Stimulated activated CD4-positive, alpha-beta T cell treated with anti-CD3 and anti-CD28 coated beads, Interleukin-12 subunit alpha, Interleukin-12 subunit beta, amount 100 ng/mL, for 24 hours (primary cell): ENCODE data around the gene BDH1.
A peak's percentile ranks its signal among the peaks of the same experiment; 100 is the strongest.
"Not testable (repeated sequence)": the region's sequence is repeated elsewhere in the genome, so short reads cannot be mapped to it uniquely, and the experiment has no call there.

ENCODE experiments used
- DNase-seq, 2 experiments: peaks; one replicate each; pipeline ENCODE4 v3.0.0-alpha.2; 2020; ENCODE audit warnings: low read depth in 2 of 2

Gene BDH1, protein sequence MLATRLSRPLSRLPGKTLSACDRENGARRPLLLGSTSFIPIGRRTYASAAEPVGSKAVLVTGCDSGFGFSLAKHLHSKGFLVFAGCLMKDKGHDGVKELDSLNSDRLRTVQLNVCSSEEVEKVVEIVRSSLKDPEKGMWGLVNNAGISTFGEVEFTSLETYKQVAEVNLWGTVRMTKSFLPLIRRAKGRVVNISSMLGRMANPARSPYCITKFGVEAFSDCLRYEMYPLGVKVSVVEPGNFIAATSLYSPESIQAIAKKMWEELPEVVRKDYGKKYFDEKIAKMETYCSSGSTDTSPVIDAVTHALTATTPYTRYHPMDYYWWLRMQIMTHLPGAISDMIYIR

DNA sequence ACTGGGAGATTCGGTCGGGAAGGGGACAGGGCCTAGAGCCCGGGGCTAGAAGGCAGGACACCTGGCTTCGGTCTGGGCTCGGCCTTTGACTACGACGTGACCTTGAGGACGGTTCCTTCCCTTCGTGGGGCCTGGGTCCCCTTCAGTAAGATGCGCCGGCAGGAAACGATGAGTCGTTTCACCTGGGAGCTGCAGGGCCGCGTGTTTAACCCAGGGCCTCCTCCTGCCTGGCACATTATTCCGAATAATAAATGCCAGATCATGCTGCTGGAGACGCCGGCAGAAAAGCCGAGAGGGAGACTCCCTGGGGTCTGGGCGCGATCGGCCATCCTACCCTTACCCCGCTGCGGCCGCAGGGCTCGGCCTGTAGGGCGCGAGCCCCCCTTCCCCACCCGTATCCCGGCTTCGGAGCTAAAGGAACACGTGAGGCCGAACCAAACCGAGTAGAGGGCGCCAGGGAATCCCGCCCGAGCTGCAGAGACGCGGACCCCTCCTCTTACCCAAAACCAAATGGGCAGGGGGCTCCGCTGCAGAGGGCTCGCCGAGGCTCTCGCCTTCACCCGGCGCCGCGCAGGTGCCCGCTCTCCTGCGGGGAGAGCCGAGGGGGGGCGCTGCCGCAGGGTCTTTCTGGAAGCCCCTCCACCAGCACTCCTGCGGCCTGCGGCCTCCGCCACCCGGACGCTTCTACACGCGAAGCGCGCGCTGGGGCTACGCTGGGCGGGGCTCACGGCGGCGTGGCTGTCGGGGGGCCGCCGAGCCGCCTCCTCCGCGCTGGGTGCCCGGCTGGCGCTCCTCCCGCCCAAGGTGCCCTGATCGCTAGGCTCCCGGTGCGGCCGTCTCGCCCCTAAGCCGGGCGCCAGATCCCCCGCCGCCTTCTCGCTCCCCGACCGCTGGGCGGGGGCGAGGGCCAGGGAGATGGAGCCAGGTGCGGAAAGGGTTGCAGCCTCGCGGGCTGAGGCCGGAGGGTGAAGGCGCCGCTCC, at the start of gene BDH1:
Gene BDH1, minus strand, starts transcription at position 688 of the 981 bp plus-strand sequence. CDS start 9,525 bp downstream, outside the sequence.
- peak; percentile 43 to 65 for DNase-seq

DNA sequence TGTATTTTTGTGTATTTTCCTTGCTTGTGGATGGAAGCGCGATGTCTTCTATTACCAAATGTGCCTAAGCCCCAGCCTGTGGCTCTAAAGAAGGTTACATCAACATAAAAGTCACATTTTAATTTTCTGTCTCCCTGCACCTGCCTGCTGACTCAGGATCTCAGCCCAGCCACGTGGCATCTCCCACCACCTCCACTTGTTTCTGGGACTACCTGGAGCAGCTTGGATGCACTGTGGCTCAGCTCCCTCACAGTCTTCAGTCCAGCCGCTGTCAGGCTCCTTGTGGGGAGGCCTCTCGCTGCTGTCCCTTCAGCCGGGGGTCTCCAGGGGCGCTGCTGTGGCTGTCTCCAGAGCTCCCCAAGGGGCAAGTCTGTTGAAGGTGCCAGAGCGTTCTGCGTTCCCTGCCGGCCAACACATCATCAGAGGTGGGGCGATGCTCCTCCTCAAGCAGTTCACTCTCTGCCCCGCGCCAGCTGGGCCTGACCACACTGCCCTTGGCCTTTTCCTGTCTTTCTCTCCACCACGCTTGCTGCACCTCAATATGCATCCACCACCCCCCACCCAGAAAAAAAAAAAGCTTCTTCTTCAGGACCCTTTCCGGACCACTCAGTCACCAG, 47.7 kb upstream of the BDH1 start:
- DNase-seq: no peak

DNA sequence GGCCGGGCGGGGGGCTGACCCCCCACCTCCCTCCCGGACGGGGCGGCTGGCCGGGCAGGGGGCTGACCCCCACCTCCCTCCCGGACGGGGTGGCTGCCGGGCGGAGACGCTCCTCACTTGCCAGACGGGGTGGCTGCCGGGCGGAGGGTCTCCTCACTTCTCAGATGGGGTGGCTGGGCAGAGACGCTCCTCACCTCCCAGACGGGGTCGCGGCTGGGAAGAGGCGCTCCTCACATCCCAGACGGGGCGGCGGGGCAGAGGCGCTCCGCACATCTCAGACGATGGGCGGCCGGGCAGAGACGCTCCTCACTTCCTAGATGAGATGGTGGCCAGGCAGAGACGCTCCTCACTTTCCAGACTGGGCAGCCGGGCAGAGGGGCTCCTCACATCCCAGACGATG, 46.6 kb upstream of the BDH1 start:
- DNase-seq: not testable (repeated sequence)

DNA sequence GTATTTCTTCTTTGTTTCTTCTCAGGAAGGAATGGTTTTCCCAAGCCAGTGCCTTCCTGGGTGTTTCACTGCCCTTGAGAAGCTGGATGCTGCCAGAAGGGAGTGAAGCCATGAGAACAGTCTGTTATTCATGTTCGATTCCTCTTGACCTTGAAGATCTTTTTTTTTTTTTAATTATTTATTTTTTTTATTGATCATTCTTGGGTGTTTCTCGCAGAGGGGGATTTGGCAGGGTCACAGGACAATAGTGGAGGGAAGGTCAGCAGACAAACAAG, 45.7 kb upstream of the BDH1 start:
- not testable (repeated sequence) for DNase-seq

DNA sequence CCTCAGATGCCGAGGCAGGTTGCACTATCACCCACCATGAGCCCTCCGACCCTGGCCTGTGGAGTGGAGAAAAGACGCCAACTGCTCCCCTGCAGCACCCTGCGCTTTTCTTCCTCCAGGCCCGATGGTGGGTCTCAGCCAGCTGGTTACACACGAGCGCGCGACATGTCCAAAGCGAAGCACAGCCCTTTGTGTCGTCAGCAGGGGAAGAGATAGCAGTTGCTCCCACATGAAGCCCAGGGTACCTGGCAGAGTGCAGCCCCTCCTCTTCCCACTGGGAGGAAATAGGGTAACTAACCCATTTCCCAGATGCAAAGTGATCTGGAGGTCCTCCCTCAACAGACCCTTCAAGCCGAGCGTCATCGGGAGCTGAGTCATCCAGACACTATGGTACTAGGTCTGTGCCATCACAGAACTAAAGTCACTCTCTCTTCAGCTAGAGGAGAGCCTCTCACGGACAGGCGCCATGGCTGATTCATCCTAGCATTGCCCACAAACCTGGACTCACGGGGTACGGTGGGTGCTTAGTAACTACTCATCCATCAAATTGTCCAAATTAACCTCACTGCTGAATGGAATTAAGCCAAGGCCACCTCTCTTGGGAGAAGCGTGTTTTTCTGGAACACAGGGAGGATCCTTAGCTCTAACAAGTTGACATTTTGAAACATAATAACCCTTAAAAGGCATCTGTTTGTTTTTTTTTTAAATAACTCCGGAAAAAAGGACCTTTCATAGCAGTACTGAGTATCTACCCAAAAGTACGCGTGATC, 45.2 kb upstream of the BDH1 start:
- DNase-seq: no peak

DNA sequence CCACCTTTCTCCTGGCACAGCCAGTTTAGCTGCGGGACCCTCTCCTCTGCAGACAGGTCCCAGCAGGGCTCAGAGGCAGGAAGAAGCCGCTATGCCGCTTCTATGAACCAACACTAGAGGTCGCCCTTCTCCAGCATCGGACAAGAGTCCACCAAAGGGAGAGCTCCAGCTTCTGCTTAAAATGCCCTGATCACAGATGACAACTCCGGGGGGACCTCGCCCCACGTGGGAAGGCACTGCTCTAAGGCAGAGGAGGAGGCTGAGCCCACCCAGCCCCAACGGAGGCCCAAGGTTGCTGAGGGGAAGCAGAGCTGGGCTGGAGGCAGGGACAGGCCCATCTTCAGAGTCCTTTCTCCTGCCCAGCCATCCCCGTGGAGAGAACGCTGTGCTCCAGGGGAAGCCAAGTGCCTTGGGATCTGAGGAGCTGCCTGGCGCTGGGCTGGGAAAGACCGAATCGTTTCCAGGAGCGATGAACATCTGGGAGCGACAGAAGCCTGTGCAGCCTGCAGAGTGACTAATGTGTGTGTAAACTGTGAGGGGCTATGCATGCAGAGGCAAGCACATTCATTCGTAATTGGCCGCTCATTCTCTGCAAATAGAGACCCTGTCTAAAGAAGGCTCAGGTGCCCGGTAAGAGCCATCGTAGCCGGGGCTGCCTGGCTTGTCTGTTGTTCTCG, 43.5 kb upstream of the BDH1 start:
- peak; percentile 52 to 69 for DNase-seq

DNA sequence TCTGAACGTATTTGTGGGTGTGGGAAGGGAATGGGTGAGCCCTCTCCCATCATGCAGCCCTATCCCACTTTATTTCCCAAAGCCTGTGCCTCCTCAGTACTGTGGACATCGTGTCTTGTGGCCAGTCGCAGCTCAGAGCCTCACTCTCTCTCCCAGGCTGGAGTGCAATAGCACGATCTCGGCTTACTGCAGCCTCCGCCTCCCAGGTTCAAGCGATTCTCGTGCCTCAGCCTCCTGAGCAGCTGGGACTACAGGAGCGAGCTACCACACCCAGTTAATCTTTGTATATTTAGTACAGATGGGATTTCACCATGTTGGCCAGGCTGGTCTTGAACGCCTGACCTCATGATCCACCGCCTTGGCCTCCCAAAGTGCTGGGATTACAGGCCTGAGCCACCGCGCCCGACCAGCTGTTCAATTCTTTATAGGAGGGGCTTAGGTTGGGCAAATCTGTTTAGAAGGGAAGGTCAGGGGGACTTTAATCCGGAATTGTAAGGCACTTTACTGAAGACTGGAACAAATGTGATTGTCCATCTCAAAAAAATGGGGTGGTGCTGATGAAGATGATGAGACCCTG, 42.7 kb upstream of the BDH1 start:
- no peak for DNase-seq

DNA sequence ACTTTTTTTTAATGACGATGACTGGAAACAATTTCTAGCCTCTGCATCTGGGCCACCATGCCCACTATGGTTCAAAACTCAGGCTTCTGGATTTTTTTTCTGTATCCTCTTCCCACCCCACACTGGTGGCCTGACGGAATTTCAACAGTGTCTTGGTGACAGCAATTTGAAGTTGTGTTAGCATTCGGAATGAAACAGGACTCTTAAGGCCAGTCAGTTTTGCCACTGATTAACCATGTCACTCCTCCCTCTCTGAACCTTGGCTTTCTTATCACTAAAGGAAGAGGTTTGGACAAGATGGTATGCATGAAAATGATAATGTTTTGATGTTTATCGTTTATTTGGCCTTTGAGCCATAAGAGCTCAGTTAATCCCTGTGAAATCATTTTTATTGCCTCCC, 41.6 kb upstream of the BDH1 start:
- no peak for DNase-seq

DNA sequence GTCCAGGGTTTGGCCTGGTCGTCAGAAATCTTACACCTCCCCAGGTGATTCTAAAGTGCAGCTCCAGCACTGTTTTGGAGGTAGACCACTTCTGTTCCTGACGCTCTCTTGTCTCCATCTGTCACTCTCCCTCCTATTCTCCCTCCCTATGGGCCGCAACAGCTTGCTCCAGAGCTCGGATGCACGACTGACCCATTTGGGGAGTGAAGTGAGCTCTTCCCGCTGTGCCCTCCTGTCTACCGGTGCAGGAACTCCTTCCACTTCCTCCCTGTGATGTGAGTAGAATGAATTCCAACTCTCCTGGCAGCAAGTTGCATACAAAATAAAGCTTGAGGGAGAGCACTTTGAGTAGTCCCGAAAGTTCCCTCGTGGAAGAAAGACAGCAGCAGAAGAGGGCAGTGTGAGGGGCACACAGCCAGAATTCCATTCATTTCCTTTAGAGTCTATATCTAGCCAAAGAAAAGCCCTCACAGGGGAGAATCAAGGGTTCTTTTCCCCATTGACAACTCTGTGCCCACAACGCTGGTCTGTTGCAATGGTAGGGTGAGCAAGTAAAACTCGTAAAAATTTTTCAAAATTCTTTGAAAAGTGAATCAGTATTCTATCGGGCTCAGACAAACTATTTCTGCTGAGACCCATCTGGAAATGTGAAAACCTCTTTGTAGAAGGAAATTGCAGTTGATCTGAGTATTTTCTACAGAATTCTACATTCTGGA, 39.9 kb upstream of the BDH1 start:
- no peak for DNase-seq

DNA sequence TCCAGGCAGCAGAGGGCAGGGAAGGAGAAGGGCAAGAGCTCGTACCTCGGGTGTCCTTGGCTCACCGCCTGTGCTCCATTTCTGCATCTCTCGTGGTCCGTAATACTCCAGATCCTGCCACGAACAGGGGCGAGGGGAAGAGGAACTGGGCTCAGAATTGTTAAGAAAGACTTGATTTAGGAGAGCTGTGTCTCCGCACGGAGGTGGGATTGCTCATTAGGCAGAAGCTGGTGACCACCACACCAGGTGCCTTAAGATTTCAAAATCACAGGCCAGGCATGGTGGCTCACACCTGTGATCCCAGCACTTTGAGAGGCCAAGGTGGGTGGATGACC, 37.2 kb upstream of the BDH1 start:
- no peak for DNase-seq

DNA sequence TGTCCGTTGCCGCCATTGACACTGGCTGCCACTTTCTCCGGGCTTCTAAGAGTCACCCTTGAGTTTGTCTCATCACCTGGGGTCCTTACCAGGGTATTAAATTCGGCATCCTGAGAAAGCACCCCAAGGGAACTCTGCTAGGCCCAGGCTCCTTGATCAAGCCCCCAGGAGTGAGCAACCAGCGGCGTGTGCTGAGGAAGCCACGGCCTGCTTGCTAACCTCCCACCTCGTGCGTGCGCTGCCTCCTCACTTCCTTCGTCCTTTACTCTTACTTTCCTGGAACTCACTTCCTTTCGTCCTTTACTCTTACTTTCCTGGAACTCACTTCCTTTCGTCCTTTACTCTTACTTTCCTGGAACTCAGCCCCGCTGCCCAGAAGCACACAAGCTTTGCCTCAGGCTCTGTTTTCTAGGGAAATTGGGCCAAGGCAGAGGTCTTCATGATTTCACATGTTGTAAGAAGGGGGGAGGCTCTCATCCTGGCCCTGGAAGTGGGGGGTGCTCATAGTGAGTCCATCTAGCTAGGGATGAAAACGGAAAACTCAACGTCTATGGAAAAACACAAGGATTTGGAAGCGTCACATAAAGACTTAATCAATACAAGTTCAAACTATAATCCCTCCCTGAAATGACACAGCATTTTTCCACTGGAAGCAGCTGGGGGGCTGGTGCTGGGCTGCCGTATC, 36.7 kb upstream of the BDH1 start:
- DNase-seq: peak in 1 of 2 experiments; percentile 11

DNA sequence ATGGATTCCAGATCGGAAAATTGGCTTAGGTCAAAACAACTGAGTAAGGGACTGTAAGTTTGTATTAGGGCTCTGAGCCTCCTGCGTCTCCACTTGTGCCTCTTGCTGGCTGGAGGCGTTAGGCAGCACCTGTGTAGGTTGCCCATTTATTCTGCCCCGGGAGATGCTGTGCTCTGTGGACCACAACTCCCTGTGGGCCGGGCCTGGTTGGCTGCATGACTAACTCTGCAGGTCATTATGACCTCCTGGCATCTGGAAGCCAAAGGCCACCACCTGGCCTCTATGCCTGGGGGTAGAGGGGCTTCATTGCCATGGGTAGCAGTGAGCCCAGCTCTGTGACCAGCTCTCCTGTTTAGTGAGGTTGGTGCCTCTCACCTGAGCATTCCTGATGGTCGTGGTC, 36.0 kb upstream of the BDH1 start:
- no peak for DNase-seq

DNA sequence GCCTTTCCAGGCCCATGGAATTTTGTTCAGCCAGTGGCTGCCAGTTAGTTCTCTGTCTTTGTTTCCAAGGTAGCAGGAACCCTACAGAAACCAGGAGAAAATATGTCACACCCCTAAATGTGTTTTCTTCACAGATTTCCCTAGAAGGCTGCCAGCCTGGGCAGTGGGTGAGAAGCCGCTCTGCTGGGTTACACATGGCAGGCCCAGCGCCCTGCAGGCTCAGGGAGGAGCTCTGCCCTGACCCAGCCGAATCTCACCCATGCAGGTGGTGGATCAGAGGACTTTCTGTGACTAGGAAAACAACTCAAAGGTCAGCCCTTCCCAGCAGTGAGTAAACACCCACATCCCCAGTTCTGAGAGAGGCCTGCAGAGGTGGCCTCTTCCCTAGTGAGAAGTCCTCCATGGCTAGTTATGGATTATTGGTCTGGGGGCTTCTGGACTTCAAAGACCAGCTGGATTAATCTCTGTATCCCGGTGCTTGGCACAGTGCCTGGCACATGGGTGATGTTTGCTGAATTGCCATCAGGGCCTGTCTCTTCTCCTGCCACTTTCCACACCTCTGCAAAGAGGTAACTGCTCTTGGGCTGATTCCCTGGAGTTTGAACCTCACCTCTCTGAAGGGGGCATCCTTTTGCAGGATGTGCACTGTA, 34.7 kb upstream of the BDH1 start:
- DNase-seq: no peak

DNA sequence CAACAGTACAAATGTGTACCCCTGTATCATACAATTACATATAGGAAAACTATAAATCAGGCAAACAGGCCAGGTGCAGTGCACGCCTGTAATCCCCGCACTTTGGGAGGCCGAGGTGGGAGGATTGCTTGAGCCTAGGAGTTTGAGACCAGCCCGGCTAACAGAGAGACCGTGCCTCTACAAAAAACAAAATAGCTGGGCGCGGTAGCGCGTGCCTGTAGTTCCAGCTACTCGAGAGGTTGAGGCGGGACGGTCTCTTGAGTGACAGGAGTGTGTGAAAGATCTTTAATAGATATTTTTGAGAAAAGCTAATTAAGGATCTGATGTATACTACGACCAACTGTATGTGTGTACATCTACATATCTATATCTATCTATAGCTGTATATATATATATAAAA, 33.8 kb upstream of the BDH1 start:
- DNase-seq: no peak

DNA sequence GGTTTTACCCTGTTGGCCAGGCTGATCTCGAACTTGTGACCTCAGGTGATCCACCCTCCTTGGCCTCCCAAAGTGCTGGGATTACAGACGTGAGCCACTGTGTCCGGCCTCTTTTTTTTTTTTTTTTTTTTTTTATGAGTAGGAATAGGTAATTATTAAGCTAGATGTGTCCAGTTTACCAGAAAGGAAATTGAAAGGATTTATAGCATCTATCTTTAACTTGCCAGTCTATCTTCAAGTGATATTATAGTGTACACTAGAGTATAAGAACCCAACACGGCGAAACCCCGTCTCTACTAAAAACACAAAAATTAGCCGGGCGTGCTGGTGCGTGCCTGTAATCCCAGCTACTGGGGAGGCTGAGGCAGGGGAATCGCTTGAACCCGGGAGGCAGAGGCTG, 31.0 kb upstream of the BDH1 start:
- not testable (repeated sequence) for DNase-seq

DNA sequence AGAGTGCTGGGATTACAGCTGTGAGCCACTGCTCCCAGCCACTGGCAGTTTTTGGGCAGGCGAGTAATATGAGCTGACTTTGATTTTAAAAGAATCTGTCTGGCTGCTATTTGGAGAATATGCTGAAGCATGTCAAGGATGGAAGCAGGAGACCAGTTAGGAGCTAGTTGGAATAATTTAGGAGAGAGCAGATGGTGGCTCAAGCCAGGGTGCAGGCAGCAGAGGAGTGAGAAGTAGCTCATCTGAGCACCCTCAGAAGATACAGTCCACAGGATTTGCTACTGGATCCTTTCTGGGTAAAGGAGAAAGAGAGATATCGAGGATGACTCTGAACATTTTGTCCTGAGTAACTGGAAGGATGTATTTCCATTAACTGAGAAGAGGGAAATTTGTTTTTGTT, 30.4 kb upstream of the BDH1 start:
- no peak for DNase-seq

DNA sequence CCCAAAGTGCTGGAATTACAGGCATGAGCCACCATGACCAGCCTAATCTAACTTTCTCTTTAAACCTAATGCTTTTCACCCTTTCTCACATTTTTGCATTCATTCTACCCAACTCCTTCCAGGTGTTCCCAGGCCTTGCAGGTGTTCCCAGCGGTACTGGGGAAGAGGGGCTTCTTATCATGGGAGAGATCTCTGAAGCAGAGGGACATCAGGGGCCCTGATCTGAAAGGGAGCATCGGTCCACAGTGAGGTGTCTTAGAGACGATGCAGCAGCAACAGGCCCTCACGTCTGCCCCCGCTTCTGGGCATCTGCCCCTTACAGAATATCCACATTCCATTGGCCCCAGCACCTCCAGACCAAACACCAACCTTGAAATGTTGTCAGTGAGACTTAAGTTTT, 29.0 kb upstream of the BDH1 start:
- DNase-seq: no peak

DNA sequence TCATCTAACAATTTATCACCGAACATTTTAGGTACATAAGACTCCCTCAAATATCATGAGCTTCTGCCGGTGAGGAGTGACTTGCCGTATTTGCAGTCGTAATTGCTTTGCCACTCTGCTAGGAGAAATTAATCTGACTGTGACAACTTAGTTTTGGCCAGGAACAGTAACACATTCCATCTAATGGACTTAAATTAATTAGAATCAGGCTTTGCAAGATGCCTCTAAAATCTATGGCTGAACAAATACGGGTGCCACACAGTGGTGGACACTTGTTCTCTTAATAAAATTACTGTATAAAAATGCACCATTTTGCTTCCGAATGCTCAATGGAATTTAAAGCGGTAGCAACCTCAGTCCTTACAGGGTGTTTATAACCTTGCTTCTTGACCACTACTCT, 27.6 kb upstream of the BDH1 start:
- DNase-seq: no peak

DNA sequence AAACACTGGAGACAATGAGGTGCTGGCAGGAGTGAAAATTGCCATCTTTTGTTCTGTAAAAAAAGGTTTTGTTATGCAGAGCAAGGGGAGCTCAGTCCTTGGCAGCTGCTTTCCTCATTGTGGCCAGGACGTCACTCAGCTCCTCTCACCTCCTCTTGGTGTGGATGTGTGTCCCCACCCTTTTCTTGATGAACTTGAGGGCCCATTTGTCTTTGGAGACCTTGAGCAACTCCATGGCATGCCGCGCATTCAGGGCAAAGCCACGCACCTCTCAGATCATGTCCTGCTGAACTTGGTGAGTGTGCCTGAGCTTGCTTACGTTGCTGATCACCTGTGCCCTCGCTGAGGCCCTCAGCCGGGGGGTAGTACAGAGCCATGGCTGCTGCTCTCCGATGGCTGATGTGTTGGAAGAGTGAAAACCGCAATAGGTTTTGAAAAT, 24.5 kb upstream of the BDH1 start:
- no peak for DNase-seq
